DLD1 (cell line): ENCODE data around the gene TYK2.
"Not testable (repeated sequence)": the region's sequence is repeated elsewhere in the genome, so short reads cannot be mapped to it uniquely, and the experiment has no call there.

Source experiments
- in situ Hi-C: cut with HindIII; loops from 2 replicates; pipeline ENCODE4 v1.10.0; 2017; ENCODE audit warnings: low sequenced_read_pairs

The TYK2 gene

DNA sequence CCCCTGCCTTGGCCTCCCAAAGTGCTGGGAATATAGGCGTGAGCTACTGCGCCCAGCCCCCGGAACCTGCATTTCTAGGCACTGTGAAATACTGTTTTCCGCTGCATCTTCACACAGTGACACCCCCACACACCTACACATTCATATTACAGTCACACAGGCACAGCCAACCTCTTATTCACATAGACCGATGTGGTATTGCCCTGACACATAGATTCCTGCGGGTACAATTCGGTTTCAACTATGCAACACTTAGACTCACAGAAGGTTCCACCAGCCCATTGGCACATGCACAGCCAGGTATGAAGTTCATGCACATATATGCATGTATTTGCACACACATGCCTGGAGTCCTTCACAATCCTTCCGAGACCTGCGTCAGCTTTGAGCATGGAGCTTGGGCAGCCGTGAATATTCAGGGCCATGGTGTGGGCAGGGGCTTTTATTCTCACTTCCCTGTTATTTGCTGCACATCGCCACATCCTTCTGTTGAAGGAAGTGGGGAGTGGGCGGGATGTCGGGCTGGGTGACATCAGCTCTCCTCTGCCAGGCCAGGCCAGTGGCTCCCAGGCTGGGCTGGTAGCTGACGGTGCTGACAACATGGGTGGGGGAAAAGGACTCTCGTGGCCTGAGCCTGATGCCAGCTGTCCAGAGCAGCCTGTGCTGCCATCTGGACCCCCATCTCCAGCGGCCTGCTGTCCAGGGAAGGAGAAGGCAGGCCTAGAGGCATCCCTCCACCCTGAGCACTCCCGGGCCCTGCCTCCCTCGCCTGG is 28.3 kb upstream of the TYK2 start:
- in situ Hi-C loops, result no loop called here

DNA sequence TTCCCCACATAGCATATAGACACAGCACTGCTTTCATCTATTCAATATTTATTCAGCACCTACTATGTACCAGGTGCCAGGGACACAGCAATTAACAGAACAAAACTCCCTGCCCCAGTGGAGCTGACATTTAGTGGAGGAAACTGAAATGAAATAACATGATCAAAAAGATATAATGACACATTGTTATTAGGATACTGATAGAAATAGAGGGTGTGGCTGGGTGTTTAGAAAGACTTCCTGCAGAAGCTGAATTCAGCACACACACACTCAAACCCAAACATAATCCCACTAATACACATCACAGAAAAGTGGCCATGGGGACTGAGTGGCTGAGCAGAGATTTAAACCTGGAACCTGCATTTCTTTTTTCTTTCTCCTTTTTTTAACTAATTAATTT is 26.7 kb upstream of the TYK2 start:
- in situ Hi-C loops, result no loop called here

DNA sequence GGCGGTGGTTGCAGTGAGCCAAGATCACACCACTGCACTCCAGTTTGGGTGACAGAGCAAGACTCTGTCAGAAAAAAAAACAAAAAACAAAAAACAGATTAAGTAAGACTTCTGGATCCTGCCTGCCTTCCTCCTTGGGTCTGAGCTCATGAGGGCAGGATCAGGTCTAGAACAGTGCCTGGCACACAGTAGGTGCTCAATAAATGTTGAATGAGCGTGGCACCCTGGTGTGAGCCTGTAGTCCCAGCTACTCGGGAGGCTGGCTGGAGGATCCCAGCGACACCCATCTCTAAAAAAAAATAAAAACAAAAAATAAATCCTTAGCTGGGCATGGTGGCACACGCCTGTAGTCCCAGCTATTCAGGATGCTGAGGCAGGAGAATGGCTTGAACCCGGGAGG is 25.8 kb upstream of the TYK2 start:
- in situ Hi-C loops, result no loop called here

DNA sequence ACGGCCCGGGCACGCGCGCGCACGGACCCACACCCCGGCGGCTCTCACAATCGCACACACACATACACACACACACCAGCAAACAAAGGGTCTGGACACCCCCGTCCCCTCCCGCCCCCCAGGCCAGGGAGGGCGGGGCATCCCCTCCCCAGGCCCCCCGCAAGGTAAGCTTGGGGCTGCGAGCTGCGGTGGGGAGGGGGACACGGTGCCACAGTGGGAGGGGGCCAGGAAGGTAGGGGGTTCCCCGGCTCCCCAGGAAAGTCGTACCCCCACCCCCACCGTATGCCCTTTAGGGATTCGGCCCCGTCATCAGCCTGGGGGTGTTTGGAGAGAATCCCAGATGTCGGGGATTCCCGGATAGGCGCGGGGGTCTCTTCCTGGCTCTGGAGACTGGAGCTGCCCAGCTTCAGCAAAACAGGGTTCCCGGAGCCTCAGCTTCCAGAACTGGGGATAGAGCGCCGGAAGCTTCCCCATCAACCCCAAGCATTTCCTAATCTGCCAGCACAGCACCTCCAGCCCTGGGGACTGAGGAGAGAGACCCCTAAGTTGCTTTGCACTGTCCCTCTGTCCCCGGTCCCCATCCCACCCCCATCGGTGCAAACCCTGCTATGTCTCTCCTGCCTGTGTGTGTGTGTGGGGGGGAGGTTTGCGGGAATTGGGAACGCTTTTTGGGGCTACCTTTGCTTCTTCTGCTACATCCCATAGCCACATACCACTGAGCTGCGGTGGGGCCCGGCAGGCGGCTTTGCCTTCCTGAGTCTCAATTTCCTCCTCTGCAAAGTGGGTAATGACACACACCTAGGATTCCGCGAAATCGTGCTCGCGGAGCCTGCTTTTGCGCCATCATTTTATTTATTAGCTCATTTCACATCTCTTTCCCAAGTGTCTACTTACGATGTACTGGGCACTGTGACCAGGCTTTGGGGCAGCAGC is 24.8 kb upstream of the TYK2 start:
- in situ Hi-C loops, result no loop called here

DNA sequence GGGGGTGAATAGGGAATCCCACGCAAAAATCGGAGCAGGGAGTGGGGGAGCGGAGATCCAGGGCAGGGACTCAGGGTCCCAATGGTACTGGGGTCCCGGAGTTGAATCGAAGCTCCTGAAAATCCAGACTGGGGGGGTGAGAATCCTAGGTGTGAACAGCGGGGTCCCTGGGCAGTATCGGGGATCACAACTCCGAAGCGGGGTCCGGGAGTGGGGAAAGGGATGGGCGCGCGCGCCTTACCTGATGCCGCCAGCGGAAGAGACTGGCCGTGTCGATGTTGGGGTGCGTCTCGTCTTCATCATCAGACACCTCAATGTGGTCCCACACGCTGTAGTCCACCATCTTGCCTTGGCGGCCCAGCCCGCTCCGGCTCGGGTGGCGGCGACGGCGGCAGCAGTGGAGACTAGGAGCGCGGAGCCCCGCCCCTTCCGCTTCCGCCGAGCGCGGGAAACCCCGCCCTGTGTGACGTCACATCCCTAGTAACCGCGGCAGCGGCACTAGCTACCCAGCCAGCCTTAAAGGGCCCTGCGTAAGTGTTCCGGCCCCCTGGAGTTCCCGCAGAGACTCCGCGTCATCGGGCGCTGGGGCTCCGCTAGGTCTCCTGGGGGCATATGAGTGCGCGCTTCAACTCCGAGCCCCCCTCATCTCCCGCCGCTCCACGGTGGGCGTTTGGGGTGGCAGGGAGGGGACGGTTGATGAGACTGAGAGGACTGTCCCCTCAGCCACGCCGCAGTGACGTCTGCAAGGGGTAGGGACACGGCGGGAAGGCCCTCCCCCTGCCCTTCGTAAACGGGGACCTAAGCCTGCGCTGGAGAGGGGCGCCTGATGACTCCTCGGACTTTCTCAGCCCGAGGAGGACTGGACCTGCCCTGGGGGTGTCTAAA is 23.0 kb upstream of the TYK2 start, which contains the start of gene CDC37:
Gene CDC37 (minus strand): TSS at position 406 of the 885 bp plus-strand sequence. CDS start 63 bp downstream, at position 343.
- in situ Hi-C loops, result no loop called here

DNA sequence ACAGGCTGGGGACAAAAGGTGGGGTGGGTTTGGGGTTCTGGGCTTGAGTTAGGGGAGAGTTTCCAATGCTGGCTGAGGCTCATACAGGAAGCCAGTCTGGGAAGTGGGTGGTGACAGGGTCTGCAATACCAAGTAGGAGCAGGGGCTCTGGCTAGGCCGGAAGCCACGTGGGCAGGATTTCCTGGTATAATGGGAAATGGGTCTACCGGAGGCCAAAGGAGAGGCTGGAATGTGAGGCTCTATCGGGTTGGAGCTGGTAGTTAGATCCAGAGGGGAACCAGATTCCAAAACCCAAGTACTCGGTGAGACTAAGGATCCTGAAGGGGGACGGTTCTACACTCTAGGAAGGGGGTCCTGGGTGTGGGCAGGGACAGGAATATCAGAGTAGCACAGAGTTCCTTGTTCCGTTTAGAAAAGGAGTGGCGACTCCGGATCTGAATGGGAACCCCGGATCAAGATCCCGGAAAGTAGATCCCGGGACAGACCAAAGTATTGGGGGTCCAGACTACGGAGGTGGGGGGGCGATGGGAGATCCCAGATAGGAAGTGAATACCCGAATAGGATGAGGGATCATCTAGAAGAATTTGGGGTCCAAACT is 22.2 kb upstream of the TYK2 start:
- in situ Hi-C loops, result no loop called here

GRCh38 chr19:10399878-10400277 is 19.5 kb upstream of the TYK2 start:
- in situ Hi-C loops, result no loop called here

DNA sequence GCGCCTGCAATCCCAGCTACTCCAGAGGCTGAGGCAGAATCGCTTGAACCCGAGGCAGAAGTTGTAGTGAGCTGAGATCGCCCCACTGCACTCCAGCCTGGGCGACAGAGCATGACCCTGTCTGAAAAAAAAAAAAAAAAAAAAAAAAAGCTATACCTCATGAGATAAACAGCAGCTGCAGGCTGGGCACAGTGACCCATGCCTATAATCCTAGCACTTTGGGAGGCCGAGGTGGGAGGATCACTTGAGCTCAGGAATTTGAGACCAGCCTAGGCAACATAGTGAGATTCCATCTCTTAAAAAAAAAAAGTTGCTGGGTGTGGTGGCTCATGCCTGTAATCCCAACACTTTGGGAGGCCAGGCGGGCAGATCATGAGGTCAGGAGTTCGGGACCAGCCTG is 19.0 kb upstream of the TYK2 start:
- in situ Hi-C loops, result not testable (repeated sequence)

- in situ Hi-C loops, result no loop called here
Observed at GRCh38 chr19:10398819-10399218, 18.4 kb upstream of the TYK2 start.

DNA sequence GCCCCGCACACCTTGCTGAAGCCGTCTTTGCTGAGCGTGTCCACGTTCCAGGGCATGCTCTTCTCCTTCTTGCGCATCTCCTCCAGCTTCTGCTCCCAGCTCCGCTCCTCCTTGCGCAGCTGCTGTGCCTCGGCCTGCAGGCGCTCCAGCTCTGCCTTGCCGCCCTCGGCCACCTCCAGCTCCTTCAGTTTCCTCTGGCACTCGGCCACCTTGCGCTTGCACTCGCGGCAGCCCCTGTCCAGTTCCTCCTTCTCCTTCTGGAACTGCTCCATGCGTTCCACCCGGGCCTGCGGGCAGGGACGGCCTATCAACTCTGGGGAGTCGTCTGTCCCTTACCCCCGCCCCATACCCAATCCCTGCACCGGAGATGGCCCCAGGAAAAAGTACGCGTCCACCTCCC is 15.5 kb upstream of the TYK2 start:
- in situ Hi-C loops, result no loop called here

GRCh38 chr19:10395436-10395835 is 15.1 kb upstream of the TYK2 start:
- in situ Hi-C loops, result no loop called here

DNA sequence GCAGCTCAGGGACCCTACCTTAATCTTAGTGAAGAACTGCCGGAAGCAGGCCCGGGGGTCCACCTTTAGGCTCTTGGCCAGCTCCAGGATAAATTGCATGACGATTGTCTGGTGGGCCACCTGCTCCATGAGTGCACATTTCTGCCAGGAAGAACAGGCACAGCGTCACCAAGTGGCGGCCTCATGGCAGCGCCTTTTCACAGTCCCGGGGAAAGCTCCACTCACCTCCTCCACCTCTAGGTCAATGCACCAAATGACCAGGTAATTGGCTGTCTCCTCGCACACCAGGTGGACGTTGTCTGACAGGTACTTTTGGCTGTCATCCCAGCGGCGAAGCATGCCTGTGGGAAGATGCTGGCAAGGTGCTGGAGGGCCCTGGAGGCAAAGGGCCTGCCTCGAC is 14.6 kb upstream of the TYK2 start:
- in situ Hi-C loops, result no loop called here

DNA sequence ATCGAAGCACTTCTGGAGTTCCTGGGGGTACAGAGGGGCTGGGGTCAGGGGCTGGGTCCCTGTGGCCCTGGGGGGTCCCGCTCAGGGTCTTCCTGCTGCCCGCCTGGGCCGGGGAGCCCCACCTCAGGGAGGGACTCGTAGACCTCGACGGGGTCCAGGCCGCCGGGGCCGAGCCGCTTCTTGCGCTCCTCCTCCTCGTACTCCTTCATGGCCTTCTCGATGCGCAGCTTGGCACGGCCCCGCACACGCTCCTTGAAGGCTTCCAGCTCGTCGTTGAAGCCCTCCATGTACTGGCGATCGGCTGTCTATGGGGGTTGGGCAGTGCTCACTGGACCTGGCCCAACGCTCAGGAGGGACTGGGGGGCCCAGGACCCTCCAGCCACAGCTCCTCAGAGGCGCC is 12.8 kb upstream of the TYK2 start:
- in situ Hi-C loops, result no loop called here

DNA sequence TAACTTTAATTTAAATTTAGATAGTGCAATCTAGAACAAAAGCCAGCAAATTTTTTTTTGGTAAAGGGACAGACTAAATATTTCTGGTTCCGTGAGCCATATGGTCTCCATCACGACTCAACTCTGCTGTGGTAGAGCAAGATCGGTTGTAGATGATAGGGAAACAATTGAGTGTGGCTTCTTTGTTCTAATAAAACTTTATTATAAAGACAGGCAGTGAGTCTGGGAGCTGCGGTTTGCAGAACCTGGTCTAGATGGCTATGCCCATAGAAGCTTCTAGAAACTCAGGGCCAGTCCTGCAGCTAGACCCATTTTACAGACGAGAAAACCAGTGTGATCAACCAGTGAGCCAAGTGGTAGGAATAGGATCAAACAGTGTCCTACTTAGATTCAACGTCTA is 11.7 kb upstream of the TYK2 start:
- in situ Hi-C loops, result no loop called here

- in situ Hi-C loops, result no loop called here
Observed at GRCh38 chr19:10390652-10391286, 10.4 kb upstream of the TYK2 start.

DNA sequence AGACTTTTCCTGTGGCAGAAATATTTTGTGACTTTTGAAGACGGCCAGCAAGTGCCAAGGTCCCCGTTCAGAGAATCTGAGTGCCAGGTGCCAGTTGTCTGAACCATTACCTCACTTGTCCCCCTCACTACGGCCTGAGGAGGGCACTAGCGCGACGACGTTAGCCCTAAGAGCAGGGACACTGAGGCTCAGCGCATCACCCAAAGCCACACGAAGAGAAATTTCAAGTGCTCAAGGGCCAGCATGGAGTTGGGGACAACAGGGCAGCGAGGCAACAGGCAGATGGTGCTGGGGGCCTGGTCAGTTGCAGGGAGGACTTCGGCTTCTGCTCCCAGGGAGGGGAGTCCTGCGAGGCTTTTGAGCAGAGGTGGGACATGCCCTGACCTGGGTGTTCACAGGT is 9.5 kb upstream of the TYK2 start:
- in situ Hi-C loops, result no loop called here

GRCh38 chr19:10388957-10389356 is 8.6 kb upstream of the TYK2 start:
- in situ Hi-C loops, result no loop called here

GRCh38 chr19:10384580-10384979 is 4.2 kb upstream of the TYK2 start:
- in situ Hi-C loops, result no loop called here

DNA sequence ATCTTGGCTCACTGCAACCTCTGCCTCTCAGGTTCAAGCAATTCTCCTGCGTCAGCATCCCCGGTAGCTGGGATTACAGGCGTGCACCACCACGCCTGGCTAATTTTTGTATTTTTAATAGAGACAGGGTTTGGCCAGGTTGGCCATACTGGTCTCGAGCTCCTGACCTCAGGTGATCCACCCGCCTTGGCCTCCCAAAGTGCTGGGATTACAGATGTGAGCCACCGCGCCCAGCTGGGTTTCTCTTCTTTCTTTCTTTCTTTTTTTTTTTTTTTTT is 2.8 kb upstream of the TYK2 start:
- in situ Hi-C loops, result not testable (repeated sequence)

DNA sequence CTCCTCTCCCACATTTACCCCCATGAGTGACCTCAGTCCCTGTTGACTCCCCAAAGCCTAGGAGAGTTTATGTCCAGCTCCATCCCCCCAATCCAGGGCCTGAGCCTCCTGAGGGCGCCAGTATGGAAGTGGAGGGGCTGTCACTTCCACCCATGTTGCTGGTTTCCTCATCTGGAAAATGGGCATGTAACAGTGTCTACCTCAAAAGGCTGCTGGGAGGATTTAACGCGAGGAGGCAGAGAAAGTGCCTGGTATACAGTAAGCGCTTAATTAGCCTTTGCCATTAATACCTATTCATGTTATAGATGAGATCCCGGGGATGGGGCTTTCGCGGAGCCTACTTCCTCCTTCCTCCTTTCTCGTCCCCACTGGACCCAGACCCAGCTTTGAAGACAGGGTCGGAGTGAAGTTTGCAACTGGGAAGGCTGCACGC is 476 bp downstream of the TYK2 start:
- in situ Hi-C loops, result no loop called here
